Tongue (tissue), 3 donors: ENCODE results near the gene KRTAP9-4. TPM values are rescaled to one million over a fixed set of nuclear protein-coding genes. Genes with fewer than 3 reads are reported as not detected.
"Not testable (repeated sequence)": the region's sequence is repeated elsewhere in the genome, so short reads cannot be mapped to it uniquely, and the experiment has no call there.

Experiments used
- DNase-seq: peaks from one replicate; pipeline ENCODE4 v3.0.0-alpha.2; 2015
- small RNA-seq: library from RNA; depleted of rRNA; stranded (forward); fragments of <200 nt; gene quantifications from one replicate; pipeline ENCODE3, GENCODE V24; 2014; ENCODE audit warnings: low replicate concordance
- total RNA-seq: library from RNA; depleted of rRNA; stranded (reverse); fragments of >200 nt; gene quantifications from one replicate; pipeline ENCODE4 v1.2.3, GENCODE V29; 2014

KRTAP9-4 gene
- total RNA-seq, 1 donor from 2014 or later, result not detected

- DNase-seq, result no peak
These were observed 15.6 kb downstream of the KRTAP9-4 start, which contains the start of gene KRTAP9-6 for GRCh38 chr17:41265078-41265477. Gene KRTAP9-6, plus strand, starts transcription at chr17:41265378. Its CDS starts 0 bp downstream, at chr17:41265378.

GRCh38 chr17:41267711-41268110, 18.2 kb downstream of the KRTAP9-4 start:
- DNase-seq, result no peak

- DNase-seq, result not testable (repeated sequence)
These were observed 21.8 kb downstream of the KRTAP9-4 start for GRCh38 chr17:41271323-41271722.

- DNase-seq, result no peak
These were observed 22.4 kb downstream of the KRTAP9-4 start for GRCh38 chr17:41271858-41272257.

- DNase-seq, result not testable (repeated sequence)
These were observed 26.2 kb downstream of the KRTAP9-4 start, which contains the start of gene KRTAP9-7 for GRCh38 chr17:41275648-41276190. Gene KRTAP9-7, plus strand, starts transcription at chr17:41275698. Its CDS starts 0 bp downstream, at chr17:41275698.

GRCh38 chr17:41278176-41278955, 28.9 kb downstream of the KRTAP9-4 start:
- no peak for DNase-seq

GRCh38 chr17:41284043-41284442, 34.6 kb downstream of the KRTAP9-4 start:
- no peak for DNase-seq

- peak; percentile 0 for DNase-seq
These were observed 35.1 kb downstream of the KRTAP9-4 start for GRCh38 chr17:41284546-41284945.

- no peak for DNase-seq
These were observed 37.6 kb downstream of the KRTAP9-4 start for GRCh38 chr17:41287050-41287449.

- no peak for DNase-seq
These were observed 44.5 kb downstream of the KRTAP9-4 start for GRCh38 chr17:41294016-41294415.

- peak; percentile 58 for DNase-seq
These were observed 47.4 kb downstream of the KRTAP9-4 start for GRCh38 chr17:41296846-41297245.

GRCh38 chr17:41298458-41299135, 49.1 kb downstream of the KRTAP9-4 start:
- DNase-seq, result no peak

Small RNAs within 50 kb of the gene (small RNA-seq; reads per million reads assigned to genes)
- gene KRTAP9-10P, result not detected

Other genes with a start within 250 kb of the KRTAP9-4 start
- gene KRTAP3-2, start 249.8 kb upstream of the KRTAP9-4 start, total RNA-seq, result not detected
- gene KRTAP3-1, start 240.6 kb upstream of the KRTAP9-4 start, total RNA-seq, result not detected
- gene KRTAP1-5, start 222.5 kb upstream of the KRTAP9-4 start, total RNA-seq, result not detected
- gene KRTAP1-4, start 219.5 kb upstream of the KRTAP9-4 start, total RNA-seq, result not detected
- gene KRTAP1-3, start 214.8 kb upstream of the KRTAP9-4 start, total RNA-seq, result not detected
- gene KRTAP1-1, start 208.2 kb upstream of the KRTAP9-4 start, total RNA-seq, result not detected
- gene KRTAP2-1, start 202.4 kb upstream of the KRTAP9-4 start, total RNA-seq, result not detected
- not detected for gene KRTAP2-2, start 194.5 kb upstream of the KRTAP9-4 start, total RNA-seq
- not detected for gene KRTAP2-3, start 189.6 kb upstream of the KRTAP9-4 start, total RNA-seq
- not detected for gene KRTAP2-4, start 183.8 kb upstream of the KRTAP9-4 start, total RNA-seq
- not detected for gene KRTAP4-7, start 165.5 kb upstream of the KRTAP9-4 start, total RNA-seq
- gene KRTAP4-8, start 151.5 kb upstream of the KRTAP9-4 start, total RNA-seq, result not detected
- not detected for gene KRTAP4-16, start 147.5 kb upstream of the KRTAP9-4 start, total RNA-seq
- not detected for gene KRTAP4-9, start 144.3 kb upstream of the KRTAP9-4 start, total RNA-seq
- not detected for gene KRTAP4-11, start 131.3 kb upstream of the KRTAP9-4 start, total RNA-seq
- gene KRTAP4-12, start 125.5 kb upstream of the KRTAP9-4 start, total RNA-seq, result not detected
- not detected for gene KRTAP4-6, start 109.1 kb upstream of the KRTAP9-4 start, total RNA-seq
- gene KRTAP4-5, start 99.9 kb upstream of the KRTAP9-4 start, total RNA-seq, result not detected
- gene KRTAP4-4, start 88.9 kb upstream of the KRTAP9-4 start, total RNA-seq, result not detected
- gene KRTAP4-3, start 81.5 kb upstream of the KRTAP9-4 start, total RNA-seq, result not detected
- gene KRTAP4-2, start 71.5 kb upstream of the KRTAP9-4 start, total RNA-seq, result not detected
- not detected for gene KRTAP4-1, start 64.8 kb upstream of the KRTAP9-4 start, total RNA-seq
- not detected for gene KRTAP9-1, start 59.8 kb upstream of the KRTAP9-4 start, total RNA-seq
- not detected for gene KRTAP9-2, start 23.0 kb upstream of the KRTAP9-4 start, total RNA-seq
- not detected for gene KRTAP9-3, start 17.2 kb upstream of the KRTAP9-4 start, total RNA-seq
- gene KRTAP9-8, start 11.7 kb upstream of the KRTAP9-4 start, total RNA-seq, result not detected
- gene KRTAP9-9, start 5.7 kb downstream of the KRTAP9-4 start, total RNA-seq, result not detected
- not detected for gene KRTAP9-6, start 15.7 kb downstream of the KRTAP9-4 start, total RNA-seq
- not detected for gene KRTAP9-7, start 26.0 kb downstream of the KRTAP9-4 start, total RNA-seq
- not detected for gene KRTAP29-1, start 53.2 kb downstream of the KRTAP9-4 start, total RNA-seq
- not detected for gene KRTAP16-1, start 59.6 kb downstream of the KRTAP9-4 start, total RNA-seq
- 1.0 TPM for gene KRTAP17-1, start 66.0 kb downstream of the KRTAP9-4 start, total RNA-seq
- gene KRT33A, start 101.1 kb downstream of the KRTAP9-4 start, total RNA-seq, result not detected
- gene KRT33B, start 120.1 kb downstream of the KRTAP9-4 start, total RNA-seq, result 0.21 TPM
- 0.51 TPM for gene KRT34, start 132.6 kb downstream of the KRTAP9-4 start, total RNA-seq
- 6.1 TPM for gene KRT31, start 147.9 kb downstream of the KRTAP9-4 start, total RNA-seq
- gene KRT37, start 174.9 kb downstream of the KRTAP9-4 start, total RNA-seq, result not detected
- not detected for gene KRT38, start 191.3 kb downstream of the KRTAP9-4 start, total RNA-seq
- gene KRT32, start 217.7 kb downstream of the KRTAP9-4 start, total RNA-seq, result not detected
- not detected for gene KRT35, start 231.5 kb downstream of the KRTAP9-4 start, total RNA-seq
- gene KRT36, start 240.2 kb downstream of the KRTAP9-4 start, total RNA-seq, result not detected